Measurements from ENCODE around the gene CNTFR.

The CNTFR gene

DNA sequence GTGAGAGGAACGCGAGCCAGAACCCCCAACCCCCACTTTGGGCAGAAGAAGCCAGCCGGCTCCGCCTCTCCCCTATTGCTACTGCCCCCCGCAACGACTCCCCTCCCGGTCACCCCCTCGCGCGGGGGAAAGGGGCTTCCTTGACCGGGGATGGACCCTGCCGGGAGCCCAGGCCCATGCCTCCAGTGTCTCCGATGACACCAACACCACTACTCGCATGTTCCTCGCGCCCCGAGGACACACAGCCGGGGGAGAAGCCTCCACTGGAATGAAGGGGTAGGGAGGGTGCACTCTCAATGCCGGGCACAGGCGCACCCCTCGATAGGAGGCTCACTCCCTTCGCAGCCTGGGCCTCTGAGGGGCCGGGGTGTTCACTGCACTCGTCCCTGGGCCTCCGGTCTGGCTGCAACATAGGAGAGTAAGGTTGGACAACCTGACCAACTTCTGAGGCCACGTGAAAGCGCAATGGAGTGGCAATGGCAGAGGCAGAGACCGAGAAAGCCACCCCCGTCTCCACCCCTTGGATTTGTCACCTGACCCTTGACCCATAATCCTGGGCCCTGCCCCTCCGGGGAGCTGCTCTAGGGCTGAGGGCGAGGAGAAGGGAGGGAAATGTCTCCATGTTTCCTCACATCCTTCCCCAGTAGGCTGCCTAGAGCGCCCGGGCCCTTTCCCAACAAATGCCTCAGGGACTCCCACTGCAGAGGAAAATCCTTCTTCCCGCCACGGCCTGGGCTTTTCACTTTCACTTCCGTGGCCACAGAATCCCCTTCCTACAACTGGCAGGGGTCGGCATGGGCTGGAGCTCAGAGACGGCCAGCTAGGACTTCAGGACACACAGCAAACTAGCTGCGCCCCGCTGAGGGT, 1.1 kb upstream of the CNTFR start:
- FAIRE-seq = no peak

DNA sequence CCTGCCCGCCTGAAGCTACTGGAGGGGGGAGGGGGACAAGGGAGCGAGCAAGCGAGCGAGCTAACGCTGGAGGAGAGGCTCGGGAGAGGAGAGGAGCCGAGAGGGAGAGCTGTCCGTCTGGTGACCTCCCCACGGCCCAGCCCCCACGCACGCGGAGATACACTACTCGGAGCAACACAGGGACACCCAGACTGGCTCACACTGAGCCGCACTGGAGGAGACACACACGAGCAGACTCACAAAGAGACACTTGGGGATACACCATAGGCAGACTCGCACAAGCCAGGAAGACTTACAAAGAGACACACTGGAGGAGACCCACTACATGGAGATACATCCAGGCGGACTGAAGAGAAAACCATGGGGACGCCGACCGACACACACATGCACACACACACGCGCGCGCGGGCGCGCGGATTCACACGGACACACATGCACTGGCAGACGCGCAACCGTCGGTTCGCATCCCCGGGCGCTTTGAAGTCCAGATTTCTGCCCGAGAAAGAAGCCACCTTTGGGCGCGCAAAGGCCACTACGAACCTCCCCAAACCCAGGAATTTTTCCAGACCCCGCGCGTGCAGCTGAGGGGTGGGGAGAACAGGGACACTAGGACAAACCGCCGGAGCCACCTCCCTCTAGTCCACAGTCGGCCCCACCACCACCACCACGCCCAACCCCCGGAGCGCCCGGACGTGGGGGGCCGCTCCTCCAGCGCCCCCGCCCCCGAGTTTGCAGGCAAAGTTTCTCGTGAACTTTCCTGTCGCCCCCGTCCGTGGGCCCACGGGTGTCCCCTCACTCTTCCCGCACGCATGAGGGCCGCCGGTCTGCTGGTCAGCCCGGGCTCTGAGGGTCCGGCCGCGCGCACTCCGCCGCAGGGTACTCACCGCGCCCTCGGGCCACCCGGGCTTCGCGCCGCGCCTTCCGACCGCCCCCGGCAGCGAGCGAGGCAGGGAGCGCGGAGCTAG, 571 bp downstream of the CNTFR start:
- FAIRE-seq = no peak

DNA sequence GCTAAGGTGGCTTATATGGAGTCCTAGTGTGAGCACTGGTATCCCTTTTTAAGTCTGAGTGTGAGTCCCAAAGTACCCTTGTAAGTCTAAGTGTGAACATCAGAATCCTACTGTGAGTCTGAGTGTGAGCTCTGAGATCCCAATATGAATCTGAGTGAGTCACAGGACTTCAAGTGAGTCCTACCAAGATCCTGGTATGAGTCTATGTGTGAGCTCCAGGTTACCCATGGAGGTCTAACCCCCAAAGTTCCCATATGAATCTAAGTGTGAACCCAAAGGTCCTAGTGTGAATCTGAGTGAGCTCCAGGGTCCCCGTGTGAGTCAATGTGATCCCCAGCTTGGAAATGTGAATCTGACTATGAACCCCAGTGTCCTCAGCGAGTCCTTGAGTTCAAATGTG, 2.3 kb downstream of the CNTFR start:
- FAIRE-seq = no peak

DNA sequence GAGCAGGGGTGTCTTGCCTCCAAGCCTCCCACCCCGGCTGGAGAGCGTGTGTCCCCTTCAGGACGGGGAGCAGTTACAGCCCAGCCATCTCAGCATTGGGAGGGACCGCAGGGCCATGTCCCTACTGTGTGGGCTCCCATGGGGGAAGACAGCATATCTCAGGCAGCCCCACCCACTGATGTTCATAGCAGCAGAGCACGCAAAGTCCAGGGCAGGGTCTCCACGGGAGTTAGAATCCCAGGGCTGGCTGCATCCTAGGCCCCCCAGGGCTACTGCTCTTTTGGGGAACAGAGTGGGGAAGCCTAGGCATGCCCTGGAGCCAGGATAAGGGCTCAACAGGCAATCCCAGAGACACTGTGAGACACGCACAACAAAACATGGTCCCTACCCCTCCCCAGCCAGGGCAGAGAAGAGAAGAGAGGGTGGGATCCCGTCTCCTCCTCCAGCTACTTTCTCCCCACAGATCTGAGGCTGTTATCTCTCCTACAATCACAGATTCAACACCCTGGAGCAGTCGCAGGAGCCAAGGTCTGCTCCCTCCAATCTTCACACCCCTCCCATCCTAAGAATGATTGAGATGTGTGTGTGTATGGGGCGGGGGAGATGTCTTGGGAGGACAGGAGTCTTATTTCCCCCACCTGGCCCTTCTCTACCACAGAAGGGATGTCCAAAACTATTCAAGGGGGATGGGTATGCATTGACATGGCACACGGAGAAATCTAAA, 3.4 kb downstream of the CNTFR start:
- no peak for FAIRE-seq

DNA sequence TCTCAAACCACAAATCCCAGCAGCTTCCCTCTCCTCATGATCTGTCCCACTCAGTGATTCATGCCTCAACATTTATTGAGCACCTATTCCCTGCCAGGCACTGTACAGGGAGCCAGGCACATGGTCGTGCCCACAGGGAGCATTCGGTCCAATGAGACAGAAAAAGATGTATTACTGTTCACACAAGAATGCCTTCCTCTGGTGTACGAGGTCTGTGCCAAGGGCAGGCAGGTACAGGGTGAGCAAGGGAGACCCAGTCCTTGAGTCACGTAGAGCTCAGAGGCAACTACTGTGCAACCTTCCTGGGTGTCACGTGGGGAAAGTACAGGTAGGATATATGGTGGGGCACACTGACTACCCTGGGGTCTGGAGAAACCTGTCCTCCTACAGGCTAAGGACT, 4.6 kb downstream of the CNTFR start:
- no peak for FAIRE-seq

DNA sequence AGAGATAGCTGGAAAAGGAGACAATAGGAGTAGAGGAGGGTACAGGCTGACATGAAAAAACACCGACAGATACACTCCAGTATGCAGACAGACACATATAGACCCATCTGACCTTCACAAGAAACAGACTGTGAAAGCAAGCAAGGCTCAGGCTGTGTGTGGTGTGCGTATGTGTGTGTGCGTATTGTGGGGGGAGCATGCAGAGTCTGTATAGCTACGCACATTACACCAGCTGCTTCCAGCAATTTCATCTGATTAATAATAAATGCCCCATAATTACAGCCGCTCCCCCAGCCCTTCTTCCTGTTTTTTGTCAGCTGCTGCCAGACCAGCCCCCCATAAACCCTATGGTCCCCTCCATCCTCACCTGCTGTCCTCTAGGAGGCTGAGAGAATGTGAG, 6.7 kb downstream of the CNTFR start:
- no peak for FAIRE-seq

DNA sequence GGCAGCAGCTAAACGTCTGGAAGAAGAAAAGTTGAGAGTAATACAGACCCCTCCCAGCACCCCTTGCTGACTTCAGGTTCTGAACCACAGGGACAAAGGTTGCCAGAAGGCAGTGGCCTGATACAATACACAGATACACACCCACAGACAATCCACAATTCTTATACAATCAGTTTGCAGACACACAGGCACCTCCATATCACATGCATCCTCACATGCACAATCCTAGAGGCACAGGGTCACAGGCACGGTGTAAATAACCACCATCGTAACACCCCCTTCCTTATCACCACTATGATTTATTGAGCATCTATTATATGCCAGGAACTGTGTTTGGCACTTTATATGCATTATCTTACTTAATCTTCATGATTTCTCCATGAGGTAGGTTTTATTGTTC, 8.2 kb downstream of the CNTFR start:
- no peak for FAIRE-seq

DNA sequence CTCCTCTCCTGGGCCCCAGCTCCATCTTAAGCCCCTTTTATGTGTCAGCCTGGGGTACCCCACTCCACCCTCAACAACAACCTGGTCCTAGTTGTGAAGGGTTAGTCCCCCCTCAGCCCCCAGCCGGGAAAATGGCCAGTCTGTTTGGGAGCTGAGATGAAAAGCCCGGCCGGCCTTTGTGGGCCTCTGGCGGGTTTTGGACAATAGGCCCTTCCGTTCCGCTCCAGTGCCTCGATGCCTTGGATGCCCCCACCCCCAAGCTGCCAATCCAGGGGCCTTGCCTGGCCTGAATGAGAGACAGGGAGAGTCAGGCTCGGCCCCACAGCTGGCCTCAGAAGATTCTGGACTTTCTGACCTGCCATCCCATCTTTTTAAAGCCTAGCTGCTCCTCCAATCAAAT, 9.2 kb downstream of the CNTFR start:
- no peak for FAIRE-seq

DNA sequence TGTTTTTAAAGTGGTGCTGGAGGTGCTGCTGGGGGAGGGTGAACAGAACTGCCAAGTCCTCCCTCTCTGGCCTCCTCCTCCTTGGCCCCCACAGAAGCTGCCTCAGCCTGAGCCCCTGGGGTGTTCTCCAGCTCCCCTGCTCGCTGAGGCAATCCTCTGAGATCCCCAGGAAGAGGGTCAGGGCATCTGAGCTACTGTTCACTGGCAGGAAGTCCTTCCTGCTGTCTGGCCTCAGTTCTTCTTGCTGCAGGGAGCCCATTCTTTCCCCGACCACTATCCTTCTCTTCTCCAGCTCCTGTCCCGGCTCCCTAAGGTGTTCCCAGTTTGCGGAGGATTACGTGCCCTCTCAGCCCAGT, 9.7 kb downstream of the CNTFR start:
- FAIRE-seq = no peak

DNA sequence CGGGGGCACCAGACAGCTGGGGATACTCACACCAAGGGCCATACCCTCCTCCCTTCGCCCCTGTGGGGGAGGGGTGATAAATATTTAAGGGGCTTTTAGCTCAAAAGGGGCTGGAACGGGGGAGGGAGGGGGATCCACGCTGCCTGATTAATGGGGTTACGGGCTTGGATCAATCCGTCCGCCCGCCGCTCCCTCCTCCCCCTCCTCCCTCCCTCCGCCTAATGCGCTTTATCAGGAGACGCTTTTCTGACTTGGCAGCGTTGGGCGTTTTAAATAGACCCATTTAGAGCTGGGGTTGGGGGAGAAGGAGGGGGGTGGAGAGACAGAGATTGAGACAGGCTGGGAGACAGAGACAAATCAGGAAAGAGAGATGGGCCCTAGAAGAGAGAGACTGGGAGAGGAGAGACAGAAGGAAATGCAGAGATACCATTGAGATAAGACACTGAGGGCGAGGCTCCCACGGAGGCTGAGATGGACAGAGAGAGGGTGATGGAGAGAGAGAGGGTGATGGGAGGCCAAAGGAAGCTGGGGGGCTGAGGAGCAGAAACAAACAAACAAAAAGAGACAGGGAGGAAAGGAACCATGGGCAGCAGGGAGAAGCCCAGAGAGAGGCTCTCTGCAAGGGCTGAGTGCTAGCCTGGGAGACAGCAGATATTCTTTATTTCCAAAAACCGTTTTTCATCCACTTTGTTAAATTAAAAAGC, 10.3 kb downstream of the CNTFR start:
- no peak for FAIRE-seq

DNA sequence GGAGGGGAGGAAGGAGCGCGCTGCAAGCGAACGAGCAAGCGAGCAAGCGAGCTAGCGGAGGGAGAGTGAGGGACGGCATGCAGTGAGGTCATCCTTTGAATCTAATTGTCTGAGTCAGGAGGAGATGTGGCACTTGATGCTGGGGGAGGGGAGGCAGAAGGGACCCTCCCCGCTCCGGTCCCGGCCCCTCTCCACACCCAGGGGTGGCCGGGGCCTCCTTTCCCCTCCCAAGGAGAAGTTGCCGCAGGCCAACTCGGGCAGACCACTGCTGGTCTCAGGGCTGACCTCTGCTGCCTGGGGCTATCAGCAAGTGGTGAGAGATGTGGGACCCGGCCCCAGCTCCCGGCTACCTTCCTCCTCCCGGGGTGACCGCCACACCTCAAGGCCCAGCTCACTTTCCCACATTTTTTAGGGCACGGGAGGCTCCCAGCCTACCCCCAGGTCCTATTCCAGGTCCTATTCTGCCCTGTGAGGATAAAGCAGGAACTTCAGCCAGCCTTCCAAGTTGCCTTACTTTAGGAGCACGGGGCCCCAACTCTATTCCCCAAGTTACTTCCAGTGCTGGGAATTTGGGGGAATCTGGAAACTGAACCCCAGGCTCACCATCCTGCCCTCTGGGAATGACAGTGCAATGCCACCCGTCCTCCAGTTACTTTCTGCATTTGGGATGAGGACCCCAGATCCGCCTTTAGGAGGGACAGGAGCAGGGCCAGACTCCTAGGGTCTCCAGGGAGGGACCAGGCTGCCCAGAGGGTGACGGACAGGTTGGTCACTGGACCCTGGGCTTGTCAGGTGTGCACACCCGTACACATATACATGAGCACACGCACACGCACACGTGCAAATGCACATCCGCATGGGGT, 11.1 kb downstream of the CNTFR start:
- FAIRE-seq = no peak

DNA sequence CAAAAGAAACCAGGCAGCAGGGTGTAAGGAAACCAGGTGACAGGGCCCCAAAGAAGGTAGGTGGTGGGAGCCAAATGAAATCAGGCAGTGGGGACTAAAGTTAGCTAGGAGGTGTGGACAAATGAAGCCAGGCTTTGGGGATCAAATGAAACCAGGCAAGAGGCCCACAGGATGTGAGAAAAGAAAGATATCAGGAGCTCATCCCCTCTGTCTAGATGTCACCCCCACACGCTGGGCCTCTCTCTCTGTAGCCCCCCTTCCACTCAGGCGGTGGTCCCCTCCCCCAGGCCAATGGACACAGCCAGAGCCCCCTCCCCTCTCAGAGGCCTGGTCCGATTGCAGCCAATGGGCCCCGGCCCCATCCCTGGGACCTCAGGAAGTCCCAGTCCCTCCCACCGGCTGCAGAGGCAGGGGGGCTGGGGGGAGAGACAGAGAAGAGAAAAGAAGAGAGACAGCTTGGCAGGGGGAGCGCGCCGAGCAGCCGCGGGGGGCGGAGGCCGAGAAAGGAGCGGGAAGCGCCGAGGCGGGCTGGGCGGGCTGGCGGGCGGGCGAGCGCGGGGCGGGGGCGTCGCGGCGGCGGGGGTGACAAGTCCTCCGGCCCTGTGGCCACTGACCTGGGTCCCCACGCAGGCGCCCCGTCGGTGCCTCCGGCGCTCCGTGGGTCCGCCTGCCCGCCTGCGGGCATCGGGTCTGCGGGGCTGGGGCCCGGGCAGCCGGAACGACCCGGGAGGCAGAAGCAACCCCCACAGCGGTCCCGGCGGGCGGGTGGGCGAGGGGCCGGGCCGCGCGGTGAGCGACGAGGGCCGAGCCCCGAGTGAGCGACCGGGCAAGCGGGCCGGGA, 11.9 kb downstream of the CNTFR start:
- FAIRE-seq = no peak

DNA sequence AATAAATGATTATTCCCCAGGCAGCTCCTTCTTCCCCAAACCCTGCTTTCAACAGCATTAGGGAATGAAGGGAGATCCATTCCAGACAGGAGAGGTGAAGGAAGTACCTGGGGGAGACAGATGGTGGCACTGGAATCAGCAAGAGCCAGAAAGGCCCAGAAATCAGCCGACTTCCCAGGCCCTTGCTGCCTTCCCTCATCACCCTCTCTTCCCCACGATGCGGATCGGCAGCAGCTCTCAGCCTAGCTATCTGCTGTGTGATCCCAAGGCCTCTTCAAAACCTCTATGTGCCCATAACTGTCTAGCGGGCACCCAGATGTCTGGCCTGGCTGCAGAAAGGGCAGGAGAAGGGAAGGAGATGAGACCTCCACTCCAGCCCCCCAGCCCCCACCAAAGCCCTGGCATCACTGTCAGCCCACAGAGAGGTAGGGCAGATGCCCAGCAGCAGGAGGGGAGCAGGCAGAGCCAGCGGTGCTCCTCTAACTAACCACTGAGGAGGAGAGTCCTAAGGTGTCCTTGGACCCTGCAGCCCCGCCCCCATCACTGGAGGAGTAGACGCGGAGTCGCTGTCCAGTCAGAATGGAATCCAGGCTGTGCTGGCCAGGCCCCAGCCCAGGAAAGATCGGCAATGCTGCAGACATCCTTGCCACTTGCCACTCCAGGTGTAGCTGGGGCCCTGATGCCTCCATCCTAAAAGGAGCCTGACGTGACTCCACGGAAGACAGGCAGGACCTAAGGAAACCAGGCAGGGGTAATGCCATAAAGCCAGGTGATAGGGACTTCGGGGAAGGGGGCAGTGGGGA, 12.7 kb downstream of the CNTFR start:
- no peak for FAIRE-seq

DNA sequence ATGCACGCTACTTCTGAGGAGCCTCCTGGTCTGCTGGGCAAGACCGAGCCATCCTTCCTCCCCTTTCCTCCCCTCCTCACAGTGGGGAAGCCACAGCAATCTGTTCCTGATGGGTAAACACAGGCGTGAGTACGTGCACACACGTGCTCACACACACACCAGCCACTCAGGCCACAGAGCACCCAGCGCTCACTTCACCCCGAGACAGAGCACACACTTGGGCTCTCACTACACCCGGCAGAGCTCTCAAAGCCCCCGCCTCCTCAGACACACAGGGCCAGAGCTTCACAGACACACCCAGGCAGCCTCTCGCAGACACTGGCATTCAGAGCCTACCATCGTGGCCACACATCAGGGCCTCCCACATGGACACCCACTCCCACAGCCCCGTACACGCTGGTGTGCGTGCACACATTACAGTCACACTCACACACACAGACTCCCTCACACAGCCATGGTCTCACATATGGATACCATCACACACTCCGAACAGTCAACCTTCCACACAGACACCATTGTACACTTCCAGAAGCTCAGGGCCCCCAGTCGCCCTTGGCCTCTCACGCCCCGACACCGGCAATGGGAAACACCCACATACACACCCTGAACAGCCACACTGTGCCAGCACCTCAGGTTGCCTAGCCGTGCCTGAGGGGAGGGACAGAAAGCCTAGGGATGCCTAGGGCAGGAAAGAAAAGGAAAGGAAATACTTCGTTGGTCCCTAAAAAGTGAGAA, 13.5 kb downstream of the CNTFR start:
- FAIRE-seq = no peak

DNA sequence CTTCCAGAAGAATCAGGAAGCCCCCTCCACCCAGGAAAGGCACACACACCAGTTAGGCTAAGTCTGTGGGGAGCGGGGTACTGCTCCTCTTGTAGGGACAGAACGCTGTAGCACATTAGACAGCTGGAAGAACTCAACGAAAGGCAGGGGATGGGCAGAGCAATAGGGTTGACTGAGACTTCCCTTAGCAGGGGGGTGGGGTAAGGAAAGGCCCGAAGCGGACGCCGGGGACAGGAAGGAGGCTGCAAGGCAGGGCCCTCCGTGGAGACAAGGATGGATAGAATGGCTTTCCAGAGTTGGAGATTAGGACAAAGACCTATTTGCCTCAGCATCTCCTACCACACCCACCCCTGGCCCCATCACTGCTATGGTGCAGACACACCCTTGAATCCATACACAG, 14.3 kb downstream of the CNTFR start:
- FAIRE-seq = no peak

DNA sequence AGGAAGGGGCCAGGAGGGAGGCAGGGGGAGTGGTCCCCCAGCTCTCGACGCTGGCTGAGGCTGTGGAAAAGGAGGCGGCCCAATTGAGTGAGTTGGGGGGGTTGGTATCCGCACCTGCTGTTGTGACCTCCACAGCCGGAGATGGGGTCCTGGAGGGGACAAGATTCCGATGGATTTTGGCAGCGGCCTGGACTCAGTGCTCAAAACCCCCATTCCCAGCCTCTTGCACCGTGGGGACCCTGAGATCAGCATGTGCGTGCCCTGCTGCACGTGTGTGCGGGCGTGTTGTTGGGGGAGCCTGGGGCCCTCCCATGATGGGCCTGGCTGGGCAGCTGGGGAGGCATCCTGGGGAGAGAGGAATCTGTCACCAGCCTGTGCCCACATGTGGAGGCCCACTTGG, 15.0 kb downstream of the CNTFR start:
- no peak for FAIRE-seq

DNA sequence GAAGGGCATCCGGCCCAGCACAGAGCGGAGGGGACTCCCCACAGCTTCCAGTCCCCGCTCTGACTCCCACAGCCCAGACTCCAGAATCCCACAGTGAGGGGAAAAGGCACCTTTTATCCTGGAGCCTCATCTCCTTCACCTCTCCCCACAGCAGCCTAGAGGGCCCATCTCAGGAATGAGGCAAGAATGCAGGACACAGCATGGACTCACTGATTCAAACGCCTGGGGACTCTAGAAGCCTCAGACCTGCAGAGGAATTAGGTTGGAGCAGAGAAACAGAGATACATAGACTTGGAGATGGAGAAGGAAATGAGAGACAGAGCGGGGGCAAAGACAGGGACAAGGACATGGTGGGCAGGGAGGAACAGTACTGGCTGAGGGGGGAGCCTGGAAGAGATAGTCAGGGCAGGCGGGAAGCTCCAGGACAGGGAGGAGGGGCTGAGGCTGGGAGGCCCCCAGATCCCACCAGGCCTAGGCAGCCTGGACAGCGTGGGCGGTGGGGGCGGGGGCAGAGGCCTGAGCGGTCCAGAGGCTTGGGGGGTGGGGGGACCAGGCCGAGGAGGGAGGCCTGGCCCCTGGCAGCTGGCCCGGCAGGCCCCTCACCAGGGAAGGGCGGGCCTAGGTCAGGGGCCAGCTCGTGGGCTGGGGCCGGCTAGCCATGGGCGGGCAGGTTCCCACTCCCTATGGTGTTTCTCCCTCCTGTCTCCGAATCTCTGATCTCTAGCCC, 15.8 kb downstream of the CNTFR start:
- no peak for FAIRE-seq

DNA sequence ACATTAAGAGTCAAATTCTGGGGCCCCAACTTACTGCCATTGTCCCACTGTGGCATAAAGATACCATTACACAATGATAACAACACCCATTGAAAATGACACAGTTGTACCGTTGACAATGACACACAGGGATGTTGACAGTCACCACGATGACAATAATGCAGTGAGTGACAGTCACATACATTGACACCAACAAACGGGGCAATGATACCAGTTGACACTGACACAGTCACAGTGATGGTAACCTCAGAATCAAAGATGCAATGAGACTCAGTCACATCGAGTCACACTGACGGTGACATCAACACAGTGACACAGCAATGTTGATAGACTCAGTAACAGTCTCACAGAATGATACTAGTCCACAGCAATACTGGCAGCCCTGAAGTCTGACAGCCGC, 16.9 kb downstream of the CNTFR start:
- no peak for FAIRE-seq
